Ascending aorta (tissue), 2 donors: ENCODE data around the gene SEC23A. TPM values are rescaled to one million over a fixed set of nuclear protein-coding genes. Genes with fewer than 3 reads are reported as not detected.
"Not testable (repeated sequence)": the region's sequence is repeated elsewhere in the genome, so short reads cannot be mapped to it uniquely, and the experiment has no call there.

Experiments
- DNase-seq, 2 donors: peaks; one replicate each; pipeline ENCODE4 v3.0.0-alpha.2; 2019; ENCODE audit warnings: low spot score in 2 of 2
- H3K27ac ChIP-seq, 2 donors: fragments of 200-600 bp; sonication (generic); one replicate each; pipeline ENCODE4 v1.5.1; 2016 to 2017; ENCODE audit warnings: mild to moderate bottlenecking in 1 of 2
- H3K27me3 ChIP-seq: fragments of 200-600 bp; sonication (generic); one replicate; pipeline ENCODE4 v1.5.1; 2017
- H3K36me3 ChIP-seq, 2 donors: fragments of 200-600 bp; sonication (generic); one replicate each; pipeline ENCODE4 v1.5.1; 2016
- H3K4me1 ChIP-seq, 2 donors: fragments of 200-600 bp; sonication (generic); one replicate each; pipeline ENCODE4 v1.5.1; 2016 to 2017; ENCODE audit warnings: mild to moderate bottlenecking in 1 of 2
- H3K4me3 ChIP-seq, 2 donors: fragments of 200-600 bp; sonication (generic); one replicate each; pipeline ENCODE4 v1.5.1; 2016 to 2017; ENCODE audit warnings: mild to moderate bottlenecking in 1 of 2
- H3K9me3 ChIP-seq, 2 donors: fragments of 200-600 bp; sonication (generic); one replicate each; pipeline ENCODE4 v1.5.1; 2016
- CTCF ChIP-seq, 3 experiments: fragments of 200-600 bp in 2 of 3; fragments of 450-650 bp in 1 of 3; sonication (generic) in 2 of 3; IDR thresholded peaks; one replicate each; pipeline ENCODE4 v1.5.1; 2016 to 2019; ENCODE audit warnings: antibody characterized with exemption in 3 of 3, mild to moderate bottlenecking in 1 of 3, moderate library complexity in 1 of 3
- intact Hi-C: fragments of 100-400 bp; cut with DNase I; formaldehyde crosslinking; loops from one replicate; pipeline ENCODE4 v1.15.1; 2023
- total RNA-seq: library from RNA; depleted of rRNA; stranded (reverse); fragments of >200 nt; gene quantifications from one replicate; pipeline ENCODE4 v1.1.0, GENCODE V29; 2016

The SEC23A gene
- total RNA-seq, 1 donor from 2014 or later: 74.8 TPM

DNA sequence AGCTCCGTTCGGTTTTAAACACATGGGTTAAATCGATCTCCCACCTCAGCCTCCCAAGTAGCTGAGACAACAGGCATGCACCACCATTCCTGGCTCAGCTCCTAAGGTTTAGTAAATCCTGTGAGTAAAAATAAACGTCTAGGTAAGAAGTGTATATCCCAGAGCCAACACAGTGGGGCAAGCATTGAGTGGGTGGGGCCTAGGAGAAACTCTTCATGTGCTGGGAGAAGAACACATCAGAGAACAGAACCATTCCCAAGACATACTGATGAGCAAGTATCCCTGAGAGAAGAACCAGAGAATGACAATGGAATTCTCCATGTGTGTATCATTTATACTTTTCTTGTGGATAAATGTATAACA lies 86.3 kb downstream of the SEC23A start:
- no peaks in the 10 kb centered on the region for H3K4me1 ChIP-seq
- H3K27me3 ChIP-seq: no peaks in the 10 kb centered on the region
- H3K9me3 ChIP-seq: no peaks in the 10 kb centered on the region
- DNase-seq: no peak
- TF ChIP-seq CTCF (IDR thresholded peaks at IDR 0.05): no peak
- H3K36me3 ChIP-seq: no peaks in the 10 kb centered on the region
- intact Hi-C loops: loop anchor here (10.0 kb wide), 2 partner anchors 142 to 1112 kb away; no protein-coding TSS in a partner anchor
- no peak overlapping the region for H3K27ac ChIP-seq
- no peak overlapping the region for H3K4me3 ChIP-seq

DNA sequence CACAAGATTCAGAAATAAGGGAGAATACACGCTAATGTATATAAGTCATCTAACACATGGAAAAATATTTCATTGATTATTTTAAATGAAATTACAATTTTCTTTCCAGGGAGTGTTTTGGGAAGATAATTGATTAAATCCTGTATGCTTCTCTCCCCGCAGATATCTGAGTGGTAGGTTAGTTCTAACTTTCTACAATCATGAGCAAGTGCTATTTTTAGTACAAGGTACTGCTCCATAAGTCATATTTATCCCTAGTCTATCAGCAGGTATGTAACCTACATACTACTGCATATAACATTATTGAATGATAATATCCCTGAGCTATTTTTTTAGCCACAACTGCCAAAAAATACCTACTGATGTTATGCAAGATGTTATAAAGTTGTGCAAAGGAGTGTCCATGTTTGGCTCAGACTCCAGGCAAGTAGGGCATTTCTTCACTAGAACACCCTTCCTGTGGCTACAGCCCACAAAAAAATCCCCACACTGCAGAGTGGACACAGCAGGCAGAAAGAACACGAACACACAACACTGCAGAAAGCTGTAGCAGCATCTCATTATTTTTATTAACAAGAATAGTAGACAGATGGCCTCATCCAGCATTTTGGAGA lies 87.0 kb downstream of the SEC23A start:
- DNase-seq: no peak
- Histone ChIP-seq H3K27ac (no peak overlapping the region), H3K36me3 (no peaks in the 10 kb centered on the region), H3K4me1 (no peaks in the 10 kb centered on the region), H3K9me3 (no peaks in the 10 kb centered on the region), H3K27me3 (no peaks in the 10 kb centered on the region), H3K4me3 (no peak overlapping the region)
- TF ChIP-seq CTCF (IDR thresholded peaks at IDR 0.05): no peak
- intact Hi-C loops: loop anchor here (10.0 kb wide), 2 partner anchors 141 to 1111 kb away; no protein-coding TSS in a partner anchor

DNA sequence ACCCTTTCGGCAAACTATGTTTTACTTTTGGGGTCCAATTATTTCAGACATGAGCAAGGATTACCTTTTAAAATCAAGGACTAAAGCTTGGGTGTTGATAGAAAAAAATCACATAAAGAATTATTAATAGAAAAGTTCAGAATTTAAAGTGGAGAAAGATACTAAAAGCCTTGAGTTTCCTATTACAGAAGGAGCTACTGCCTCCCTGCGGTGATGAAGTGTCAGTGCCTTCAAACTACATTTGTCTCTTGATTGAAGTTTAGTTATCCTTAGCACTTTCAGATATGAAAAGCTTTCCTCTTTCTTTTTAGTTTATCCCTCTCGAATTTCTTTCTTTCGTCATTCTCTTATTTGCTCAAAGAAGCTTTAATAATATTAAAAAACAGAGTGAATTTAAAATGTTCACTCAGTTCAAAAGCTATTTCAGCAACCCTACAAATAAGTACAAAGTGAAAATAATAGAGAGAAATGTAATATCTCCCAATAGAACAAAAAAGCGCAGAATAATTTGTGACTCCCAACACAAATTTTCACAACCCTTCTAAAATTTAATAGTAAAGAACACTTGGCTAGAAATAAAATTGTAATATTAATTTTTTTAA lies 87.6 kb downstream of the SEC23A start:
- DNase-seq: no peak
- no peaks in the 10 kb centered on the region for H3K4me1 ChIP-seq
- H3K4me3 ChIP-seq: no peak overlapping the region
- no peaks in the 10 kb centered on the region for H3K27me3 ChIP-seq
- intact Hi-C loops: loop anchor here (10.0 kb wide), 2 partner anchors 141 to 1111 kb away; no protein-coding TSS in a partner anchor
- TF ChIP-seq CTCF (IDR thresholded peaks at IDR 0.05): peak; percentile 35 to 78 (median 75)
- no peak overlapping the region for H3K27ac ChIP-seq
- H3K36me3 ChIP-seq: no peaks in the 10 kb centered on the region
- H3K9me3 ChIP-seq: no peaks in the 10 kb centered on the region

GRCh38 chr14:39014460-39014859 lies 88.6 kb downstream of the SEC23A start:
- no peak for TF ChIP-seq CTCF (IDR thresholded peaks at IDR 0.05)
- DNase-seq: no peak
- Histone ChIP-seq H3K4me3 (no peak overlapping the region), H3K9me3 (no peaks in the 10 kb centered on the region), H3K4me1 (no peaks in the 10 kb centered on the region), H3K27ac (no peak overlapping the region), H3K27me3 (no peaks in the 10 kb centered on the region), H3K36me3 (no peaks in the 10 kb centered on the region)
- intact Hi-C loops: loop anchor here (10.0 kb wide), 2 partner anchors 140 to 1110 kb away; no protein-coding TSS in a partner anchor

DNA sequence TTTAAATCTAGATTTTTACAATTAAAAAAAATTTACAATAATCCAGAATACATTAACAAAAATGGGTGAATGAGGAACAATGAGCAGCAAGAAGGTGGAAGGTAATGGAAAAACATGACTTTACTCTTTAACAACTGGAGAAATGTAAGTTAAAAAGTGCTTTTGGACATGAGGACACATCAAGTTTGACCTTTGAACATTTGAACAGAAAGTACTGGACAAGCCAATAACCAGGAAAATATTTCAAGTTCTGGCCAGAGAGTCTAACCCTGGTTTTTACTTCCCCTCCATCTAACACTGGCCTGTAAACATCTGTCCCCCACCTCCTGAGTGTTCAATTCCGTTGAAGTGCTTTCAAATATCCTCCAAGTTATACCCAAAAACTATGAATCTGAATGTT lies 94.1 kb downstream of the SEC23A start:
- intact Hi-C loops, H3K36me3 ChIP-seq, H3K4me1 ChIP-seq, H3K9me3 ChIP-seq, H3K27ac ChIP-seq, H3K27me3 ChIP-seq, H3K4me3 ChIP-seq, DNase-seq: not testable (repeated sequence)

GRCh38 chr14:39006721-39007410 lies 96.2 kb downstream of the SEC23A start:
- Histone ChIP-seq H3K27ac (no peak overlapping the region), H3K4me1 (no peaks in the 10 kb centered on the region), H3K27me3 (no peaks in the 10 kb centered on the region), H3K4me3 (no peak overlapping the region), H3K9me3 (no peaks in the 10 kb centered on the region), H3K36me3 (no peaks in the 10 kb centered on the region)
- intact Hi-C loops: no loop called here
- no peak for TF ChIP-seq CTCF (IDR thresholded peaks at IDR 0.05)
- no peak for DNase-seq
